MCF 10A (cell line): ENCODE measurements around the gene ABHD2. TPM values are rescaled to one million over a fixed set of nuclear protein-coding genes. Genes with fewer than 3 reads are reported as not detected.
A peak's percentile ranks its signal among the peaks of the same experiment; 100 is the strongest.

Source experiments
- BruUV-seq: library from RNA; stranded (reverse); fragments of 400-500 nt; replicated peaks from 2 replicates; lab custom pipeline; 2021; lab: Mats Ljungman, UMichigan
- CTCF ChIA-PET: fragments of 300-600 bp; sonication (Branson Sonifier 250); formaldehyde crosslinking; extraction: SDS; loops from one replicate; lab custom pipeline; 2021; ENCODE audit warnings: antibody characterized with exemption, inconsistent platforms; lab: Yijun Ruan, JAX
- POLR2A ChIA-PET: fragments of 300-600, 350-650 bp; sonication (Branson Sonifier 250); formaldehyde crosslinking; extraction: SDS; loops from one replicate; lab custom pipeline; 2020; ENCODE audit warnings: antibody characterized with exemption, inconsistent platforms; lab: Yijun Ruan, JAX
- DNase-seq: peaks from one replicate; pipeline ENCODE4 v3.0.0-alpha.2; 2018; ENCODE audit not compliant: unreplicated experiment
- H3K27ac Mint-ChIP-seq: one replicate; pipeline ENCODE4 v1.8.0; 2022; ENCODE audit warnings: mild to moderate bottlenecking, low read depth, mixed read lengths; ENCODE audit not compliant: unreplicated experiment
- H3K27me3 Mint-ChIP-seq: one replicate; pipeline ENCODE4 v1.8.0; 2022; ENCODE audit warnings: mixed read lengths; ENCODE audit not compliant: insufficient read depth, unreplicated experiment
- H3K36me3 Mint-ChIP-seq: one replicate; pipeline ENCODE4 v1.8.0; 2022; ENCODE audit warnings: mild to moderate bottlenecking, moderate library complexity, mixed read lengths; ENCODE audit not compliant: insufficient read depth, unreplicated experiment
- H3K4me1 Mint-ChIP-seq: one replicate; pipeline ENCODE4 v1.8.0; 2022; ENCODE audit warnings: mixed read lengths; ENCODE audit not compliant: insufficient read depth, unreplicated experiment
- H3K4me3 Mint-ChIP-seq: one replicate; pipeline ENCODE4 v1.8.0; 2022; ENCODE audit warnings: mild to moderate bottlenecking, moderate library complexity, mixed read lengths; ENCODE audit not compliant: unreplicated experiment
- H3K9me3 Mint-ChIP-seq: one replicate; pipeline ENCODE4 v1.8.0; 2022; ENCODE audit warnings: mixed read lengths; ENCODE audit not compliant: unreplicated experiment
- intact Hi-C: fragments of 100-400 bp; cut with micrococcal nuclease; formaldehyde crosslinking; loops from 2 replicates; pipeline ENCODE4 v1.14.1; 2022
- total RNA-seq: library from RNA; stranded (reverse); gene quantifications from 2 replicates; pipeline ENCODE4 v1.2.3, GENCODE V29; 2022
- TF ChIP-seq, protein P1 (sequence below): fragments of 200-600 bp; IDR thresholded peaks from one replicate; pipeline ENCODE4 v1.8.0; 2022; ENCODE audit warnings: antibody characterized with exemption, mild to moderate bottlenecking; ENCODE audit not compliant: unreplicated experiment

ABHD2 gene
- total RNA-seq, 1 experiment from 2014 or later, result 47.7 TPM

DNA sequence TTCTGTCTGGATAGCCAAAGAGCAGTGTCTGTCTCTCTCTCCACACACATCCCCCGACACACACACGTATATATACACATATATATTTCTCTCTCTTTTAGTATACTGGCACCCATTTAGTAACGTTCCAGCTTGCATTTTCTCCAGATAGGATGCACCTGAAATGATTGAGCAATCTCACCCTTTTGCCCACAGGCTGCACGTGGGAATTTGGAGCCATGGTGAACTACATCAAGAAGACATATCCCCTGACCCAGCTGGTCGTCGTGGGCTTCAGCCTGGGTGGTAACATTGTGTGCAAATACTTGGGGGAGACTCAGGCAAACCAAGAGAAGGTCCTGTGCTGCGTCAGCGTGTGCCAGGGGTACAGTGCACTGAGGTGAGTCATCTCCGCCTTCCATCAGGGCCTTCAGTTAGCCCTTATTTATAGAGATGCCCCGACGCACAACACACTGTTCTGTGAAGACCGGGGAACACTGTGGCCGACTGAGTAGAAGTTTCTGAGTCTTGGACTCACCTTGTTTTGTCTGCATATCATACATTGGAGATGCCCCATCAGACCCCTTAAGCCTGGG, 87.4 kb downstream of the ABHD2 start:
- CTCF ChIA-PET, result interaction anchor here (0.6 to 20.8 kb wide), 13 partner anchors 9 to 1658 kb away, joined by 3 to 452 read pairs (median 5); no protein-coding TSS in a partner anchor
- intact Hi-C loops, result loop anchor here (2.0 kb wide), 3 partner anchors 47 to 281 kb away; partner anchors contain the start of gene HAPLN3
- H3K4me3 Mint-ChIP-seq, result no peak overlapping the region
- H3K27me3 Mint-ChIP-seq, result no peaks in the 10 kb centered on the region
- H3K27ac Mint-ChIP-seq, result peak overlapping the region; percentile 27
- TF ChIP-seq, protein P1, sequence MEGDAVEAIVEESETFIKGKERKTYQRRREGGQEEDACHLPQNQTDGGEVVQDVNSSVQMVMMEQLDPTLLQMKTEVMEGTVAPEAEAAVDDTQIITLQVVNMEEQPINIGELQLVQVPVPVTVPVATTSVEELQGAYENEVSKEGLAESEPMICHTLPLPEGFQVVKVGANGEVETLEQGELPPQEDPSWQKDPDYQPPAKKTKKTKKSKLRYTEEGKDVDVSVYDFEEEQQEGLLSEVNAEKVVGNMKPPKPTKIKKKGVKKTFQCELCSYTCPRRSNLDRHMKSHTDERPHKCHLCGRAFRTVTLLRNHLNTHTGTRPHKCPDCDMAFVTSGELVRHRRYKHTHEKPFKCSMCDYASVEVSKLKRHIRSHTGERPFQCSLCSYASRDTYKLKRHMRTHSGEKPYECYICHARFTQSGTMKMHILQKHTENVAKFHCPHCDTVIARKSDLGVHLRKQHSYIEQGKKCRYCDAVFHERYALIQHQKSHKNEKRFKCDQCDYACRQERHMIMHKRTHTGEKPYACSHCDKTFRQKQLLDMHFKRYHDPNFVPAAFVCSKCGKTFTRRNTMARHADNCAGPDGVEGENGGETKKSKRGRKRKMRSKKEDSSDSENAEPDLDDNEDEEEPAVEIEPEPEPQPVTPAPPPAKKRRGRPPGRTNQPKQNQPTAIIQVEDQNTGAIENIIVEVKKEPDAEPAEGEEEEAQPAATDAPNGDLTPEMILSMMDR, result no peak
- BruUV-seq, result no TSS peak
- H3K36me3 Mint-ChIP-seq, result peaks cover 14% of the 10 kb centered on the region
- peaks cover 7% of the 10 kb centered on the region for H3K4me1 Mint-ChIP-seq
- no peak for DNase-seq
- POLR2A ChIA-PET, result interaction anchor here (2.1 kb wide), 1 partner anchor 87 kb away, joined by 10 read pairs; the partner anchor contains the start of gene ABHD2
- H3K9me3 Mint-ChIP-seq, result no peaks in the 10 kb centered on the region

DNA sequence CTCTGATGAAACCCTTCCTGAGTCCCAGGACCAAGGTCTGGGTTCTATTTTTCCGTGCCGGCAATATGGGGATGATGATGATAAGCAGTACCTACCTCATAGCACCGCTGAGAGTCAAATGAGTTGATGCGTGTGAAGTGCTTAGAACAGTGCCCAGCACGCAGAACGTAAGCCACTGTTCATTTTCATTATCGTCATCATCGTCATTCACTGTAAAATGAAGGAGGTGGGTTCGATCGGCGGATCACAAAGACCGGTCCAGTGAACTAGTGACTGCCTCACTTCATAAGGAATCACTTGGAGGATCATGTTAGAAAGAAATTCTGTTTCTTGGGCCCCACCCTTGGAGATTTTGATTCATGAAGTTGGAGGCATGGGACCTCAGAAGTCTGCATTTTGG, 88.9 kb downstream of the ABHD2 start:
- Mint-ChIP-seq H3K4me1 (peaks cover 7% of the 10 kb centered on the region), H3K36me3 (peaks cover 14% of the 10 kb centered on the region), H3K4me3 (no peak overlapping the region), H3K27ac (no peak overlapping the region), H3K9me3 (no peaks in the 10 kb centered on the region), H3K27me3 (no peaks in the 10 kb centered on the region)
- DNase-seq, result no peak
- intact Hi-C loops, result loop anchor here (1.0 to 2.0 kb wide), 4 partner anchors 48 to 282 kb away; partner anchors contain the start of gene HAPLN3
- POLR2A ChIA-PET, result interaction anchor here (0.6 to 1.6 kb wide), 5 partner anchors 44 to 144 kb away, joined by 3 to 10 read pairs (median 4); partner anchors contain the start of gene ABHD2
- no TSS peak for BruUV-seq
- CTCF ChIA-PET, result interaction anchor here (0.6 to 20.8 kb wide), 46 partner anchors 10 to 699 kb away, joined by 3 to 452 read pairs (median 5); partner anchors contain the start of gene ABHD2
- TF ChIP-seq, protein P1, result no peak

DNA sequence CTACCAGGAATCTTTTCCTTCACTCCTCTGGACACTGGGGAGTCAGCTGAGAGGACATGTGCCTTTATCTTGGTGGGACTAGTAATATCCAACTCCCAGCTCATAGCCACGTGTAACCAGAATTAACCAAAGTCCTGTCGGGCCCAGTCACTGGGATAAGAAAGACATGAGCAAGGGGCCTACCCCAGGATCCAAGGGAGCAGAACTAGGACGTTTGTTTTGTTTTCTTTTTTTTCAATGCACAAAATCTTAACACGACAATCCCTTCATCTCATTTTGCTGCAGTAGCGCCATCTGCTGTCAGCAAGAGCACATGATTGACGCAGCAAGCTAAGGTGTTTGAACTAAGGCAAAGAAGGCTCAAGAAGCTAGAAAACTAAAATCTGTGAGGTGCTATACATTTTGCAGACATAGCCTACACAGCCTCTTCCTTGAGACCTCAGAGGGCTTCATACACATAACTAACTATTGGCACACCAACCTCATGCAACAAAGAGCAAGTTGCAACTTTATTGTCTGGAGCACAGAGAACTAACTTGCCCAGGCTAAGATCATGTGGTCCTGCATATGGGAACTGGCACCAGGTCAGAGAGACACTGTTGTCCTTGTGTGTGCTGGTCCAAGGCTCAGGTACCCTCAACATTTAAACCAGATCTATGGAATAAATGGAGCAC, 89.5 kb downstream of the ABHD2 start:
- no TSS peak for BruUV-seq
- H3K9me3 Mint-ChIP-seq, result no peaks in the 10 kb centered on the region
- ChIA-PET CTCF (interaction anchor here (0.6 to 20.8 kb wide), 63 partner anchors 10 to 699 kb away, joined by 3 to 452 read pairs (median 5); partner anchors contain the start of gene ABHD2), POLR2A (interaction anchor here (0.6 to 1.6 kb wide), 10 partner anchors 9 to 144 kb away, joined by 3 to 10 read pairs (median 3); partner anchors contain the start of gene ABHD2)
- H3K4me3 Mint-ChIP-seq, result no peak overlapping the region
- peak; percentile 74 for DNase-seq
- H3K36me3 Mint-ChIP-seq, result peaks cover 14% of the 10 kb centered on the region
- TF ChIP-seq, protein P1, result peak; percentile 66
- peaks cover 7% of the 10 kb centered on the region for H3K4me1 Mint-ChIP-seq
- no peak overlapping the region for H3K27ac Mint-ChIP-seq
- intact Hi-C loops, result loop anchor here (1.0 to 2.0 kb wide), 4 partner anchors 49 to 283 kb away; partner anchors contain the start of gene HAPLN3
- H3K27me3 Mint-ChIP-seq, result no peaks in the 10 kb centered on the region
